ENCODE data around the gene SLC2A10.

DNA sequence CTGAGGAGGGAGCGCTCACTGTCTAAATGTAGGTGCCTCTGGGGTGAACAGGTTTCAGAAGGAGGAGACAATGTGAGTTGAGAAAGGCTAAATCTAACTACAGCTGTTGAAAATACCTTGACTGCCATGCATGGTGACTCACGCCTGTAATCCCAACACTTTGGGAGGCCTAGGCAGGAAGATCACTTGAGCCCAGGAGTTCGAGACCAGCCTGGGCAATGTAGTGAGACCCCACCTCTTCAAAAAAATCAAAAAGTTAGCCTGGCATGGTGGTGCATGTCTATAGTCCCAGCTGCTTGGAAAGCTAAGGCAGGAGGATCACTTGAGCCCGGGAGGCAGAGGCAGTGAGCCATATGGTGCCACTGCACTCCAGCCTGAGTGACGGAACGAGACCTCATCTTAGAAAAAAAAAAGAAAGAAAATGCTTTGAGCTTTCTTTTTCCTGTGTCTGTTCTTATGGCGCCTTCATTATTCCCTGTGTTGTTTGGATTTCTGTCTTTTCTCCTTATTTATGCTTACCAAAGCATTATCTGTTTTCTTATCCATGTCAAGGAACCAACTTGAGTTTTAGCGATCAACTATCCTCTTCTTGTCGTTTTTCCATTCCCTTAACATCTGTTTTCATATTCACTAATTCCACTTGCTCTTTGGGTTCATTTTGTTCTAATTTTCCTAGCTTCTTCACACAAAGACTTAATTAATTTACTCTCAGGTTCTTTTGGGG, 8.5 kb downstream of the SLC2A10 start:
- TF ChIP-seq, protein P1, sequence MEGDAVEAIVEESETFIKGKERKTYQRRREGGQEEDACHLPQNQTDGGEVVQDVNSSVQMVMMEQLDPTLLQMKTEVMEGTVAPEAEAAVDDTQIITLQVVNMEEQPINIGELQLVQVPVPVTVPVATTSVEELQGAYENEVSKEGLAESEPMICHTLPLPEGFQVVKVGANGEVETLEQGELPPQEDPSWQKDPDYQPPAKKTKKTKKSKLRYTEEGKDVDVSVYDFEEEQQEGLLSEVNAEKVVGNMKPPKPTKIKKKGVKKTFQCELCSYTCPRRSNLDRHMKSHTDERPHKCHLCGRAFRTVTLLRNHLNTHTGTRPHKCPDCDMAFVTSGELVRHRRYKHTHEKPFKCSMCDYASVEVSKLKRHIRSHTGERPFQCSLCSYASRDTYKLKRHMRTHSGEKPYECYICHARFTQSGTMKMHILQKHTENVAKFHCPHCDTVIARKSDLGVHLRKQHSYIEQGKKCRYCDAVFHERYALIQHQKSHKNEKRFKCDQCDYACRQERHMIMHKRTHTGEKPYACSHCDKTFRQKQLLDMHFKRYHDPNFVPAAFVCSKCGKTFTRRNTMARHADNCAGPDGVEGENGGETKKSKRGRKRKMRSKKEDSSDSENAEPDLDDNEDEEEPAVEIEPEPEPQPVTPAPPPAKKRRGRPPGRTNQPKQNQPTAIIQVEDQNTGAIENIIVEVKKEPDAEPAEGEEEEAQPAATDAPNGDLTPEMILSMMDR (IDR thresholded peaks at IDR 0.05; ENCODE audit: low read depth, low read length): no peak
- no peak for TF ChIP-seq EZH2phosphoT487 (IDR thresholded peaks at IDR 0.05; ENCODE audit: low read depth)

All from OCI-LY3 (cell line).